NCI-H2227 (cell line): Measurements from ENCODE around the gene IGF2BP2.
"Not testable (repeated sequence)": the region's sequence is repeated elsewhere in the genome, so short reads cannot be mapped to it uniquely, and the experiment has no call there.

Source experiments
- DNase-seq: peaks from one replicate; lab custom pipeline; 2025; ENCODE audit not compliant: unreplicated experiment; lab: John Stamatoyannopoulos, UW

The IGF2BP2 gene

DNA sequence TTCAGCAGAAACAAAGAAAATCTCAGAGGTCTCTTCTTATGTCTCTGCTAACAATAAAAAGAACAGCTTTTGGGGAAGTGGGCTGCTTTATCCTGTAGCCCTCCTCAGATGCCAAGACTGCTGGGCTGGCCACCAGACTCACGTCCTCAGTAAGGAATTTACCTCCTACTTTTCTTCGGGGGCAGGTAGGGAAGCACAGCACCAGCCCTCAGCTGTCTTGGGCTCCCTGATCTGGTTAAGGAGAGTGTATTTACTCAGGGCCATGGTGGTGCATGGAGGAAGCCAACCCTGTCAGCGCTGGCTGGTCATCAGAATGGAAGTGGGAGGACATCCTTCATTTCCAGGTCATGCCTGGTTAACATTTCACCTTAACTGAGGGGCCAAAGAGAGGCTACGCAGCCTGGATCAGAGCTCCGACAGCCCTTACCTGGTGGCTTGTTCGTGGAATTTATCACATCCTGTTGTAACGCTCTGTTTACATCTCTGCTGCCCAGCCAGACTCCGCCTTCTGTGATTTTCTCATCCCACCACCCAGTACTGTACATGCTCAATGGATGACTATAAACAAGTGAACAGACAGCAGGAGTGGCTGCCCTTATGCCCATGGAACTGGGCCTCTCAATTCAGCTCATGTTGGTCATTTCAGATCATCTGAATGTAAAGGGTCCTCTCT, 108.3 kb downstream of the IGF2BP2 start:
- DNase-seq: no peak

DNA sequence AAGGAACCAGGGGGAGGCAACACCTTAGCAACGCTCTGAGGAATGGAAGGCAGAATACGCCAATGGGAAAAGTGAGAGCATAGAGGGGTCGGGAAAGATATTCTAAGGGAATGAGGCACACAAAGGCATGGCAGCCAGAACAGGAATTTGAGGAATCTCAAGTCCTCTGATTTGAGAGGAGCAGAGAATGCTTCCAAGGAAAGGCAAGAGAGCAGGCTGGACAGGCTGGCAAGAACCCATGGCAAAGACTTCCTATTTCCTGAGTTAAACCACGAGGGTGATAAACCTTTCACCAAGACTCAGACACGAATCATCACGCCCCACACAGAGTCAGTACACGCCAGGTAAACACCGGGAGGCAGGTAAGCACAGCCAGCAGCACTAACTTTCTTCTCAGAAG, 109.8 kb downstream of the IGF2BP2 start:
- no peak for DNase-seq

GRCh38 chr3:185714085-185714484, 110.8 kb downstream of the IGF2BP2 start:
- no peak for DNase-seq

GRCh38 chr3:185713015-185713414, 111.8 kb downstream of the IGF2BP2 start:
- DNase-seq: no peak

GRCh38 chr3:185712337-185712736, 112.5 kb downstream of the IGF2BP2 start:
- DNase-seq: no peak

DNA sequence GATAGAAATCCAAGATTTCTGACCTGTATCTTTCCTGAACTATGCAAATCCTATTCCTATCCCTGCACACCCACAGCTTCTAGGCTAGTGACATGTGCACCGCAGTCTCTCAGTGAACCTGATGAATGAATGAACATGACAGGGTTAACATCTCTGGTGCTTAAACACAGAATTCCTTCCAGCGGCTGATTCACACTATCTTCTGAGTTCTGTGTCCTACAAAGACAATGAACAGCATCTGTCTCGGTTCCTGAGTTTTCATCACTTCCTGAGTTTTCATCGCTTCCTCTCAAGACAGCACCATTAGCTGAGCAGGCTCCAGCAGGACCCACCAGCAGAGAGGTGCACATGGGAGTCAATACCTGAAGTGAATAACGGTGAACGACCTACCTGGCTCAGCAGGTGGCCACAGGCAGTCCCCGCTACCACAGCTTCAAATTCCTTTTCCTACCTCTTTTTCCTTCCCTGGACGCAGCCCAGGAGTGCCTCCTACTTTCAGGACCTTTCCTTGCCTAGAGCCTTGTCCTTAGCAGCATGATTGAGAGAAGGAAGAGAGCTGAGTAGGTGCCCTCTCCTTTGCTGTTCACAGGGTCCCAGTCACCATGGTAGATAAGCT, 113.5 kb downstream of the IGF2BP2 start:
- DNase-seq: no peak

GRCh38 chr3:185709251-185709955, 115.4 kb downstream of the IGF2BP2 start:
- no peak for DNase-seq

DNA sequence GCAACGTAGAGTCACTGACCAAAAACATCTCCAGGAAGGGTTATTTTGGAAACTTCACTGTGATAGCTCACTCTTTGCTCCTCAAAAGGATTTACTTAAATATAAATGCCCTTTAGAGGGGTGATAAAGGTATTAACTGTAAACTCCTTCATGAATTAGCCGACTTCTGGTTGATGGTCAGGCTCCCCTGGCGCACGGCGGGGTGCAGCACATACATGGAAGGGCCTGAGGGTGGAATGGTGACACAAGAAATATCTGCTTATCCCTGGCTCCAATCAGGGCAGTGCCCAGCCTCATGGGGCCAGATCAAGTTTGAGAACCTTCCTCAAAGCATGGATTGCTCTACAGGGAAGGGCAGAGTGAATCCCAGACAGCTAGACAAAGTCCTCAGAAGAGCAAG, 116.5 kb downstream of the IGF2BP2 start:
- DNase-seq: no peak

DNA sequence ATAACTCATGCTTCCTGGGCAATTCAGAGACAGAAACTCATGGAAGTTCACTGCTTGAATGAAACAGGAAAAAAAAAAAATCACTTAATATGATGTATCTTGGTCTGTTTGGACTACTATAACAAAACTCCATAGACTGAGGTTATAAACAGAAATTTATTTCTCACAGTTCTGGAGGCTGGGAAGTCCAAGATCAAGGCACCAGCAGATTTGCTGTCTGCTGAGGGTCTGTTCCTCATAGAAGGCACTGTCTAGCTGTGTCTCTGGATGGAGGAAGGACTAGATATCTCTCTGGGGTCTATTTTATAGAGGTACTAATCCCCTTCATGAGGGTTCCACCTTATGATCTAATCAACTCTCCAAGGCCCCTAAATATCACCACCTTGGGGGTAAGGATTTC, 119.3 kb downstream of the IGF2BP2 start:
- no peak for DNase-seq

DNA sequence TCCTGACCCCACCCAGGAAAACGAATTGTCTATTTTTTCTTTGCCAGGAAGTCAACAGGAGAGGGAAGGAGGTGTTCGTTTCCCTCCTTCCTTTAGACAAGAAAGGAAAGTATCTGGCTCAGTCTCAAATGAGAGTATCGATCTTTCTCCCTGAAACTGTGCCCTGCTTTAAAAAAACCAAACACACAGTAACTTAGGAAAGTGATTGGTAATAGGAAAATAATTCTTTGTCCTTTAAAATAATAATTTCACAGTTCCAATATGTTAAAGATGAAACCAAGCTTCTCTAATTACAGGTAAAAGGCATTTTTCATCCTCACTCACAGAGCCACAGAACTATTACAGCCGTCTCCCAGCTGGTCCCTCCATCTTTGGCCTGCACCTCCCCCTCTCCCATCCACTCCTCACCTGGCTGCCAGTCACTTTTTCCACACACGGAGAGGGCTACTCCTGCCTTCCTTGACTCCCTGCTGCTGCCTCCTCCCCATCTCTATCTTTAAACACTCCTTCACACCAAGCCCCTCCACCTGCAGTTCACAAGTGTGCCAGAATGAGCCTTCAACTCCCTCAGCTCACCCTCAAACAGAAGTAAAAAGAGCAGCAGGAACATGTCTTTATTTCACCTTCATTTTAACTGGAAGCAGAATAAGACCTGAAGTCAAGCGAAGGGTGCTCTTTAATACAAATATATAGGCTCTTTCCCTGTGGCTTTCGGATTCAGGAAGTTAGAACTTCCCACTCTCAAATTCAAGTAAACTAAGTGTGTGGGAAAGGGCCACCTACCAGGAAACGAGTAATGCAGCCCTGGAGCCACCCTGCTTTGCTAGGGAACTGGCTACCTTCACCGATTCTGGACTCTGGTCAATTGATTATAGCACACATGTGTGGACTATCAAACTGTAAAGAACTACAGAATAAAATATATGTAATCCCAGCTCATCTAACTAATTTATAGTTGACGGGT, 122.3 kb downstream of the IGF2BP2 start:
- DNase-seq: peak; percentile 9

- peak; percentile 41 for DNase-seq
These were observed 123.1 kb downstream of the IGF2BP2 start for GRCh38 chr3:185701611-185702261.

DNA sequence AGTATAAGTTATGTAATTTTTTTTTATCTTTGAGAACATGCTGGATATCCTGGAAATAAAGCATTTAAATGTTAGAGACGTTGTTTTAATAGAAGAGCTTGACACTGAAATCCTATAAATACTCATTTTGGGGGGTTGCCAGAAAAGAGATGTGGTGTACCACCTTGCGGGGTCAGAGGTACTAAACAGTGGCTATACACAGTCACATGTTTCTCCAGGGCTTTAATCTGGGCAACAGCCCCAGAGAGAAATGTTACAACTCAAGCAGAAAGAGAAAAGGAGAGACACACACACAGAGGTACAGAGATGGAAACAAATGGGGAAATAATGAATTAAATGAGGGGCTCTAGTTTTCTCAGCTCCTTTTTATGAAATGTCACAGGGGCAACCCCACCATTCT, 124.9 kb downstream of the IGF2BP2 start:
- no peak for DNase-seq

DNA sequence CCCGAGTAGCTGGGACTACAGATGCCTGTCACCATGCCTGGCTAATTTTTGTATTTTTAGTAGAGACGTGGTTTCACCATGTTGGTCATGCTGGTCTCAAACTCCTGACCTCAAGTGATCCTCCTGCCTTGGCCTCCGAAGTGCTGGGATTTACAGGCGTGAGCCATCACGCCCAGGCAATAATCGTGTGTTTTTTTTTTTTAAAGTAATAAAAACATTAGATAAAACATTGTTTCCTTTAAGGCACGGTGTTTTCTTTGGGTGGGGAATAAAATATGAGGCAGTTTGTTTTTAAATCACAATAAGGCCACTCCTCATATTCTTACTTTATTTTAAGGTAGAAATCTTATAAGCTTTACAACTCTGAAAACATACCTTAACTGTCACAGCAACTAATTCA, 127.6 kb downstream of the IGF2BP2 start:
- DNase-seq: not testable (repeated sequence)

DNA sequence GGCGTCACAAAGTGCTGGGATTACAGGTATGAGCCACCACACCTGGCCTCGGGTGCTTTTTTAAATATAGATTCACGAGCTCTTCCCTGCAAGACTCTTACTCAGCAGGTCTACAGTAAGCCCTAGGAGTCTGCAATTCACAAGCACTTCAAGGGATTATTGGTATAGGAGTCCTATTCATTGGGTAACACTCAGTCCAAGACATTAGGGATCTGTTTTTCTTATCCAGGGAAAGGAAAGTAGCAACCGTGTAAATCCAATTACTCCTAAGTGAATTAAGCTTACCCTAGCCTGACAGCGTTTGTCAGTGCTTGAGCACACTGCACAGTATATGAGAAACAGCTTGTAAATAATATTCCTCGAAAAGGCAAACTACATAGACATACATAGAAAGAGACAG, 128.8 kb downstream of the IGF2BP2 start:
- no peak for DNase-seq

DNA sequence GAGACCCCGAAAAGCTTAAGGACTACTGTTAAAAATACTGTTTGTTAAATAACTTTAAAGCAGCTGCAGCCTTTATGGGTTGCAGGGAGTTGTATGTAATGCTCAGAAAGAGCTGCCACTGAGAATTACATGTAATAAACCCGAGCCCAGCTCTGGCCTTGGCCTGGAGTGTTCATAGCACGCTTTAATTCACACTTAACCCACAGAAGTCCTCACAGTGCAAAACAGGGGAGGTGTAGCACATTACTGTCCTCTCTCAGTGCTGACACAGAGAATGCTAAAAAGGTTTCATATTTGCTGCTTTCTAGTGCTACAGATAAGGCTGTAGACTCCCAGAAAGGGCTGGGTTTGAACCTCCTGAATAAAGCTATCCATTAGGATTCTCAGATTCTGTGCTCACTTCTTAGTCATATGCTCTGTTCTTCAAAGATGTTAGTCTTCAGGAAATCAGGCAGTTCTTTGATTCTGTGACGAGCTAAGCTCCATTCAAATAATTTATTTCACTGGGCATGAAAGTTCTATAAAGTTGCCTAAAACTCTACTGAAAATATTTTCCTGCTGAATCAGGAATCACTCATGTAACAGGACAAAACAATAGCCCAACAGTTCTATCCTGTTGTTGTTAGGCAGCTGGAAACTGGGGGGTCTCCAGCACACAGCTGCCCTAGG, 130.7 kb downstream of the IGF2BP2 start:
- no peak for DNase-seq

GRCh38 chr3:185691622-185692021, 133.2 kb downstream of the IGF2BP2 start:
- DNase-seq: no peak

GRCh38 chr3:185687271-185687878, 137.5 kb downstream of the IGF2BP2 start:
- DNase-seq: no peak

GRCh38 chr3:185685231-185686035, 139.4 kb downstream of the IGF2BP2 start:
- DNase-seq: no peak

DNA sequence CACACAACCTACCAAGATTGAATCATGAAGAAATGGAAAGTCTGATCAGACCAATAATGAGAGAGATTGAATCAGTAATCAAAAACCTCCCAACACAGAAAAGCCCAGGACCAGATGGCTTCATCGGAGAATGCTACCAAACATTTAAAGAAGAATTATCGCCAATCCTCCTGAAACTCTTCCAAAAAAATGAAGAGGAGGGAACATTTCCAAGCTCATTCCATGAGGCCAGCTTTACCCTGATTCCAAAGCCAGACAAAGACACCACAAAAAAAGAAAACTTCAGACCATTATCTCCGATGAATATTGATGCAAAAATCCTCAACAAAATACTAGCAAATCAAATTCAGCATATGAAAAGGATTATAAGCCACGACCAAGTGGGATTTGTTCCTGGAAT, 144.6 kb downstream of the IGF2BP2 start:
- no peak for DNase-seq
